ENCODE results near the gene CMIP. TPM values are rescaled to one million over a fixed set of nuclear protein-coding genes. Genes with fewer than 3 reads are reported as not detected.
A peak's percentile ranks its signal among the peaks of the same experiment; 100 is the strongest.

CMIP gene
- total RNA-seq, 1 donor from 2014 or later, result 72.7 TPM

- intact Hi-C loops (cut with DNase I), result no loop called here
- ATAC-seq (peak; percentile 40), DNase-seq (ENCODE audit: low spot score) (no peak)
Measured at GRCh38 chr16:81632392-81633146, 188.0 kb downstream of the CMIP start.

GRCh38 chr16:81633147-81633619 lies 188.6 kb downstream of the CMIP start:
- no peak for ATAC-seq
- intact Hi-C loops (cut with DNase I), result no loop called here
- no peak for DNase-seq (ENCODE audit: low spot score)

GRCh38 chr16:81633680-81634379 lies 189.2 kb downstream of the CMIP start:
- no peak for ATAC-seq
- no peak for DNase-seq (ENCODE audit: low spot score)
- intact Hi-C loops (cut with DNase I), result no loop called here

- intact Hi-C loops (cut with DNase I), result no loop called here
- DNase-seq (ENCODE audit: low spot score) (no peak), ATAC-seq (no peak)
Measured at GRCh38 chr16:81634380-81635062, 189.9 kb downstream of the CMIP start.

- intact Hi-C loops (cut with DNase I), result no loop called here
- ATAC-seq (no peak), DNase-seq (ENCODE audit: low spot score) (no peak)
Measured at GRCh38 chr16:81635063-81635937, 190.7 kb downstream of the CMIP start.

- ATAC-seq (no peak), DNase-seq (ENCODE audit: low spot score) (no peak)
- intact Hi-C loops (cut with DNase I), result no loop called here
Measured at GRCh38 chr16:81636298-81636993, 191.8 kb downstream of the CMIP start.

- intact Hi-C loops (cut with DNase I), result no loop called here
- no peak for ATAC-seq
- no peak for DNase-seq (ENCODE audit: low spot score)
Measured at GRCh38 chr16:81637336-81638235, 193.0 kb downstream of the CMIP start.

GRCh38 chr16:81638286-81638945 lies 193.8 kb downstream of the CMIP start:
- no peak for ATAC-seq
- DNase-seq (ENCODE audit: low spot score), result no peak
- intact Hi-C loops (cut with DNase I), result no loop called here

- intact Hi-C loops (cut with DNase I), result no loop called here
- DNase-seq (ENCODE audit: low spot score) (no peak), ATAC-seq (no peak)
Measured at GRCh38 chr16:81639348-81639747, 194.7 kb downstream of the CMIP start.

- DNase-seq (ENCODE audit: low spot score), result no peak
- ATAC-seq, result no peak
- intact Hi-C loops (cut with DNase I), result no loop called here
Measured at GRCh38 chr16:81639931-81640680, 195.5 kb downstream of the CMIP start.

GRCh38 chr16:81640681-81641070 lies 196.1 kb downstream of the CMIP start:
- no peak for DNase-seq (ENCODE audit: low spot score)
- intact Hi-C loops (cut with DNase I), result loop anchor here (1.0 kb wide), 1 partner anchor 34 kb away; no protein-coding TSS in a partner anchor
- no peak for ATAC-seq

GRCh38 chr16:81641395-81642106 lies 196.9 kb downstream of the CMIP start:
- intact Hi-C loops (cut with DNase I), result loop anchor here (1.0 kb wide), 1 partner anchor 35 kb away; no protein-coding TSS in a partner anchor
- DNase-seq (ENCODE audit: low spot score), result no peak
- ATAC-seq, result no peak

- ATAC-seq, result no peak
- intact Hi-C loops (cut with DNase I), result no loop called here
- no peak for DNase-seq (ENCODE audit: low spot score)
Measured at GRCh38 chr16:81642107-81642436, 197.5 kb downstream of the CMIP start.

- no peak for ATAC-seq
- intact Hi-C loops (cut with DNase I), result no loop called here
- DNase-seq (ENCODE audit: low spot score), result no peak
Measured at GRCh38 chr16:81642943-81643342, 198.3 kb downstream of the CMIP start.

GRCh38 chr16:81645266-81645694 lies 200.7 kb downstream of the CMIP start:
- intact Hi-C loops (cut with DNase I), result no loop called here
- no peak for ATAC-seq
- DNase-seq (ENCODE audit: low spot score), result no peak

- no peak for ATAC-seq
- intact Hi-C loops (cut with DNase I), result no loop called here
- DNase-seq (ENCODE audit: low spot score), result no peak
Measured at GRCh38 chr16:81645925-81646324, 201.3 kb downstream of the CMIP start.
